Smooth muscle cell of trachea (primary cell): ENCODE measurements around the gene UBE2A. TPM values are rescaled to one million over a fixed set of nuclear protein-coding genes. Genes with fewer than 3 reads are reported as not detected.

Source experiments
- total RNA-seq: library from RNA; depleted of rRNA; stranded (reverse); fragments of >200 nt; gene quantifications from 2 replicates; pipeline ENCODE4 v1.2.1, GENCODE V29; 2014

Gene UBE2A
- 28.1 and 42.0 TPM in 2 replicates for total RNA-seq

GRCh38 chrX:119574394-119575266, at the start of gene UBE2A:
Gene UBE2A (plus strand): TSS chrX:119574563. CDS start chrX:119574712, 149 bp downstream.

DNA sequence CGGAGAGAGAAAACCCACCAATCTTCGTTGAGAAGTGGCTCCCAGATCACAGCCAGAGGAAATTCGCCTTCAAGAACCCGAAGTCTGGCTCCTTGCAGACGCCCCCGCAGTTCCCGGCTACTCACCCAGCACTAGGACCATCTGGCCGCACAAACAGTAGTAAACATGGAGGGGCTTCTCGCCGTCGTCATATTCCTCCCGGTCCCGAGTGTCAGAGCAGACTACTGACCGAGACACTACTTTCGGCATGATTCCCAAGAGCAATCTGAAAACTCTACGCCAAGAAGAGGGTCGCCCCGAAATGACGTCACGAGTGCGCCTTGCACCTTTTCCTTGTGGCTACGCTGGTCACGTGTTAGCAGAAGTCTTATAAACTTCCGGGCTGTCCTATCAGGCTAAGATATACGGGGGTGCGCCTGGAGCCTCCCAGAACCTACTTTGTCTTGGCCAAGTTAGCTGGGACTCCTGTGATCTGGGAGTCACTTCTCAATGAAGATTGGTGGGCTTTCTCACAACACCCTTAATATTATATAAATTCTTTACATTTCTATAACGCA, 9.2 kb upstream of the UBE2A start, which contains the start of gene STEEP1:
STEEP1 (minus strand) TSS at position 303 of the 557 bp plus-strand sequence; CDS start at position 249, 54 bp downstream.

DNA sequence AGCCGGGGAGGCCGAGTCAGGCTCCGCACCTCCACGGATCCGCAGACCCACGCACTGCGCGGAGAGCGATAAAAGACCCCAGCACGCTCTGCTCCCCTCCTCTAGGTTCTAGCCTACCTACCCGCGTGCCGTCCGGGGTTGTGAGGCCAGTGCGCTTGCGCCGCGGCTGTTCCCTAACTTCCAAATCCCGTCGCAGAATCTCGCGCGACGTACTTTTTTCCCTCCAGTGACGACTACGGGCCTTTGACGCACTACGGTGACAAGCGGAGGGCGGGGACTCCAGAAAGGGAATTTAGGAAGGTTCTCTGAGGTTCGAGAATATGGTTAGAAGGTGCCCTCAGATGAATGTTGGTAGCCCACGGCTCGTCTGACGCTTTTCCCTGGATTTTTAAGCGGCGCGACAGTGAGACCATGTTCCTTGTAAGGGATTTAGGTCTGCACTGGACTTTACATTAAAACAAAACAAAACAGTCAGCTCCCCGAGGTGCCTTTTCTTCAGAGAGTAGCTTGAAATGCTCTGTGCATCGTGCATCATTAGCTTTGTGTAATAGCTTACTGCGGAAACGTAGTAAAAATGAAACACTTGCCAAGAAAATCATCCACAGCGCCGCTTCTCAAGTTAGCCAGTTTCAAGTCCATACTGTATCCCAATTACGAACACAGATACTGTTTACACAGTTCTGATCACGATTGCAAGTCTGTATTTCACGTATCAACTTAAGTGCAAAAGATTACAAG, 32.1 kb downstream of the UBE2A start, which contains the start of gene NKRF:
NKRF (minus strand) TSS at position 145 of the 738 bp plus-strand sequence.

Other genes starting within 250 kb of the UBE2A start
- gene SLC25A43, start 175.2 kb upstream of the UBE2A start, total RNA-seq, result 24.6 and 35.1 TPM in 2 replicates
- gene SLC25A5, start 106.1 kb upstream of the UBE2A start, total RNA-seq, result 130 and 232 TPM in 2 replicates
- 31.9 and 48.1 TPM in 2 replicates for gene STEEP1, start 9.2 kb upstream of the UBE2A start, total RNA-seq
- 4.6 and 4.8 TPM in 2 replicates for gene NKRF, start 31.9 kb downstream of the UBE2A start, total RNA-seq
- 15.9 and 17.6 TPM in 2 replicates for gene SEPTIN6, start 118.6 kb downstream of the UBE2A start, total RNA-seq
- gene SOWAHD, start 184.0 kb downstream of the UBE2A start, total RNA-seq, result 0.17 TPM in 1 of 2 replicates, not detected in the other
- 1,956 and 4,290 TPM in 2 replicates for gene RPL39, start 217.1 kb downstream of the UBE2A start, total RNA-seq